ENCODE measurements around the gene PCSK5.
"Not testable (repeated sequence)": the region's sequence is repeated elsewhere in the genome, so short reads cannot be mapped to it uniquely, and the experiment has no call there.

Gene PCSK5

DNA sequence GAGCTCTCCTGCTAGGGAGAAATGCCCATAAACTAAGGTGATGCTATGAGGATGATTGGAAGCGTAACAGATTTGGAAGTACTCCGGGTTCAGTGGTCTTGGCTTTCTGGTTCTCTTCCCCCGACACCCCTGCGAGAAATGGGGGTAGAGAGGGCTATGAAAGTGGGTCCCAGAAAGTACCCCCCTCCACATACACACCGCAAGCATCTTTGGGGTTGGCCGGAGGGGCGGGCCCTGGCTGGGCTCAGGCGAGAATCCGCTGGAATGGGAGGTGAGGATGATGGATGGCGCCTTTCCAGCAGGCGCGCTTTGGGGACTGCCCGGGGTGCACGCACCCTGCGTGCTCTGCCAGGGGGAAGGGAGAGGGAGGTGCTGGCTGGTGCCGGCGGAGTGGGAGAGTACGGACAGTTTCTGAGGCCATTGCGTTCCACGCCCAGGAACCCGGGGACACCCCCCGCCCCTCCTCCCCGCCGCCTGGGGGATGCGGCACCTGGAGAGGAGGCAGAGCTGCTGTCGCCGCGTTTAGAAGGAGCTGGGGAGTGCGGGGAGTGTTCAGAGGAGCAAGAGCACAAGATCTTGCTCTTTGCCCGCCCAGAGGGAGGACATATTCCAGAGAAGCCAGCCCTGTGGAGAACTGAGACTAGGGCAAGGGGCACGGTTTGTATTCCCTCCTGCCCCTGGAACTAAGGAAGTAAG lies 1.9 kb downstream of the PCSK5 start:
- in situ Hi-C loops (cut with MboI; ENCODE audit: low sequenced_read_pairs, unreplicated experiment): no loop called here
- TF ChIP-seq, protein P1, sequence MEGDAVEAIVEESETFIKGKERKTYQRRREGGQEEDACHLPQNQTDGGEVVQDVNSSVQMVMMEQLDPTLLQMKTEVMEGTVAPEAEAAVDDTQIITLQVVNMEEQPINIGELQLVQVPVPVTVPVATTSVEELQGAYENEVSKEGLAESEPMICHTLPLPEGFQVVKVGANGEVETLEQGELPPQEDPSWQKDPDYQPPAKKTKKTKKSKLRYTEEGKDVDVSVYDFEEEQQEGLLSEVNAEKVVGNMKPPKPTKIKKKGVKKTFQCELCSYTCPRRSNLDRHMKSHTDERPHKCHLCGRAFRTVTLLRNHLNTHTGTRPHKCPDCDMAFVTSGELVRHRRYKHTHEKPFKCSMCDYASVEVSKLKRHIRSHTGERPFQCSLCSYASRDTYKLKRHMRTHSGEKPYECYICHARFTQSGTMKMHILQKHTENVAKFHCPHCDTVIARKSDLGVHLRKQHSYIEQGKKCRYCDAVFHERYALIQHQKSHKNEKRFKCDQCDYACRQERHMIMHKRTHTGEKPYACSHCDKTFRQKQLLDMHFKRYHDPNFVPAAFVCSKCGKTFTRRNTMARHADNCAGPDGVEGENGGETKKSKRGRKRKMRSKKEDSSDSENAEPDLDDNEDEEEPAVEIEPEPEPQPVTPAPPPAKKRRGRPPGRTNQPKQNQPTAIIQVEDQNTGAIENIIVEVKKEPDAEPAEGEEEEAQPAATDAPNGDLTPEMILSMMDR (IDR thresholded peaks at IDR 0.05; ENCODE audit: borderline replicate concordance, control extremely low read depth, extremely low read depth, insufficient read depth, missing control alignments): no peak
- peak; percentile 17 for DNase-seq (ENCODE audit: low spot score)

DNA sequence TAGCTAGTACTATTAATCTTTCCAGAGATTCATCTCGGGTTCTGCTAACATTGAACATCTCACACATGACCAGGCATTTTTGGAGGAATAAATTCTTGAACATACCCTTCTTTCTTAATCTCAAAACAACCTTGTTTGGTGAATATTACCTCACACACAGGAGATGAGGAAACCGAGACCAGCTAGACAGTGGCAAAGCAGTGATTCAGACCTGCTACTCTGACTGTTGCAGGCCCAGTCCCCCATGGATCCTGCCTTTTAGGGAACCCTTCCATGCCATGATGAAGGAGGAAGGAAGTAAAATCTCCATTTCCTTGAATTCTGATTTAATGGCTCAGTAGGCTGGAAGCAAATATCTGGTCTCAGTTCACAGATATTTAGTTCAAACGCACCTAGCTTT lies 2.6 kb downstream of the PCSK5 start:
- TF ChIP-seq, protein P1 (IDR thresholded peaks at IDR 0.05; ENCODE audit: borderline replicate concordance, control extremely low read depth, extremely low read depth, insufficient read depth, missing control alignments): no peak
- DNase-seq (ENCODE audit: low spot score): no peak
- in situ Hi-C loops (cut with MboI; ENCODE audit: low sequenced_read_pairs, unreplicated experiment): no loop called here

DNA sequence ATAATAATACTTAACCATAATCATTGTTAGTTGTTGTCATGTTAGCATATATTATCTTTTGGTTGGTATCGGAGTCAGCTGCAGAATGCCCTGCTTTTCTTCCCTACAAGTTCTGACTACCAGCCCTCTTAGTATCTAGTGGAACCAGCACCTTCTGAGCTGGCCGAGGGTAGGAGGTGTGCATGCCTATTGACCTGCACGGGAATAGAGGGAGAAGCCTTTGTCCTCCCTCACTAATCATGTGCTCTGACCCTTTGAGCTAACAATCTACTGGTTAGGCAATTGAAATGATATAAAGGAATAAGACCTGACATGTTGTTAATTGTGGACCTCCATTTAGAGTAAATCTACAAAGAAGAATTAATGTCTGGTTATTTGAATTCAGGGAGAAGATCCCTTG lies 4.1 kb downstream of the PCSK5 start:
- TF ChIP-seq, protein P1 (IDR thresholded peaks at IDR 0.05; ENCODE audit: borderline replicate concordance, control extremely low read depth, extremely low read depth, insufficient read depth, missing control alignments): no peak
- no peak for DNase-seq (ENCODE audit: low spot score)
- in situ Hi-C loops (cut with MboI; ENCODE audit: low sequenced_read_pairs, unreplicated experiment): no loop called here

DNA sequence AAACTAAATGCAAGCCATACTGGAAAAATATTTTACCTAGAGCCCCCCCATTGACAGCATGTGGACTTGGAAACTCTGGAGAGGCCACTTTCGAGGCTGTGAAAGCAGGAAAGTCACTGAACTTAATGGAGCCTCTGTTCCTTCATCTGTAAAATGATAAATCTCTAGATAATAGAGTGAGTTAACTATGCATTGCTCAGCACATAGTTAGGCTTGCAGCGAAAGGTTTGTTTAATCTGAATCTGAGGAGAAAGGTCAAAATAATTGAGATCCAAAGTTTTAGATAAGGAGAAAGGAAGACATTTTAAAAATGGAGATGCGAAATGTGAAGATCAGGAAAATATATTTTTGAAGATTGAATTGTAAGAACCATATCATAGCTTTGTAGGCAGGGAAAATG lies 4.6 kb downstream of the PCSK5 start:
- in situ Hi-C loops (cut with MboI; ENCODE audit: low sequenced_read_pairs, unreplicated experiment): no loop called here
- no peak for DNase-seq (ENCODE audit: low spot score)
- TF ChIP-seq, protein P1 (IDR thresholded peaks at IDR 0.05; ENCODE audit: borderline replicate concordance, control extremely low read depth, extremely low read depth, insufficient read depth, missing control alignments): no peak

DNA sequence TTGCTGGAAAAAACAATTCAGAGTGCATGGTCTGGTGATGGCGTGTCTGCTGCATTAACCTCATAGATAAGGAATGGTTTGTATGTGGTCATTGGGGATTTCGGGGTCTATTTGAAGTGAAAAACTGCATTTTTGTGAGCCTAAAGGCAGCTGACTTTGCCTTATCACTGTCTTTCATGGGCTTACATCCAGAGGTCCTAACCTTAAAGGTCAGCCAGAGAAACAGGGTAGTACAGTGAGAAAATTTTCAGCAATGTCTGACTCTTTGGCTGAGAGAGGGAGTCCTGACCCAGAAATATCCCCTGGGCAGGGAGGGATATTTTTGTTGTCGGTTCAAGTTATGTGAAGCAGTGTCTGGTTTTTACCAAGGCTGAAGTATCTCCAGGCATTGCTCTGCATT lies 5.7 kb downstream of the PCSK5 start:
- in situ Hi-C loops (cut with MboI; ENCODE audit: low sequenced_read_pairs, unreplicated experiment): no loop called here
- TF ChIP-seq, protein P1 (IDR thresholded peaks at IDR 0.05; ENCODE audit: borderline replicate concordance, control extremely low read depth, extremely low read depth, insufficient read depth, missing control alignments): no peak
- DNase-seq (ENCODE audit: low spot score): no peak

DNA sequence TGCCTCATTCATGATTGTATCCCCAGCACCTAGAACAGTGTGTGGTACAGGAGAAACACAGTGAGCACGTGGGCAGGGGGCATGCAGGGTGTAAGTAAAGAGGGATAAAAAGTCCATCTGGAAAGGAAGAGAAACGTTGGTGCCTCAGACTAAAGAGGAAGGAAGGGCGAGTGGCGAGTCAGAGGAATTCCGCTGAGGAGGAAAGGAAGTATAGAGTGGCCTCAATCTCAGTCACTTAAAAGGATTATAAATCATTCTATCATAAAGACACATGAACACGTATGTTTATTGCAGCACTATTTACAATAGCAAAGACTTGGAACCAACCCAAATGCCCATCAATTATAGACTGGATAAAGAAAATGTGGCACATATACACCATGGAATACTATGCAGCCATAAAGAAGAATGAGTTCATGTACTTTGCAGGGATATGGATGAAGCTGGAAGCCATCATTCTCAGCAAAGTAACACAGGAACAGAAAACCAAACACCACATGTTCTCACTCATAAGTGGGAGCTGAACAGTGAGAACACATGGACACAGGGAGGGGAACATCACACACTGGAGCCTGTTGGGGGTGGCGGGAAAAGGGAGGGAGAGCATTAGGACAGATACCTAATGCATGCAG lies 10.5 kb downstream of the PCSK5 start:
- in situ Hi-C loops (cut with MboI; ENCODE audit: low sequenced_read_pairs, unreplicated experiment); DNase-seq (ENCODE audit: low spot score): not testable (repeated sequence)

DNA sequence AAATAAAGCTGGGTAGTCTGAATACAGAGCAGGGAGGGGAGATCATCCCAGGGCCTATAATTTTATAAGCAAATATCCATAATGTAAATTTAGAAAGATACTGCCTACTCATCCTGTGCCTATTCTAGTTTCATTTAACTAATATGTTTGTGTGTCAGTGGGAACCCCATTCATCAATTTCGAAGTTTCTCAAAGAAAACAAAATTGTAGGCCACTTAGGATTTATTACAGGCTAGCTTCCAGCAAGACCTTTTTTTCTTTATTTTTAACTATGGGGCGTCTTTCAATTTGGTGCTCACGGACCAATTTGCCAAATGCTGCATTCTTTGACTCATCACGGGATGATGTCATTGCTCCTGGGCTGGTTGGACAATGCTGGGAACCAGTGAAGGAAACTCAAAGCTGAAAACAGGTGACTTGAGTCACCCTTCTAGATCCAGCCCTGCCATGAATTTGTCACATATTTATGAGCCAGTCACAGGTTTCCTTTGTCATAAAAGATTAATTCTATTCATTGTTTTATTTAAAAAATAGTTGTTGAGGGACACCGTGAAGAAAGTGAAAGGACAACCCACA lies 13.4 kb downstream of the PCSK5 start:
- in situ Hi-C loops (cut with MboI; ENCODE audit: low sequenced_read_pairs, unreplicated experiment): no loop called here
- no peak for DNase-seq (ENCODE audit: low spot score)
- TF ChIP-seq, protein P1 (IDR thresholded peaks at IDR 0.05; ENCODE audit: borderline replicate concordance, control extremely low read depth, extremely low read depth, insufficient read depth, missing control alignments): no peak

Data from GM13976 (cell line).